Suprapubic skin (tissue), 4 donors: ENCODE measurements around the gene ST8SIA6. TPM values are rescaled to one million over a fixed set of nuclear protein-coding genes. Genes with fewer than 3 reads are reported as not detected.
"Not testable (repeated sequence)": the region's sequence is repeated elsewhere in the genome, so short reads cannot be mapped to it uniquely, and the experiment has no call there.

Source experiments
- DNase-seq, 2 donors: peaks; one replicate each; pipeline ENCODE4 v3.0.0-alpha.2; 2019; ENCODE audit warnings: low spot score in 2 of 2
- H3K27ac ChIP-seq: fragments of 200-600 bp; sonication (generic); one replicate; pipeline ENCODE4 v1.5.1; 2019
- H3K27me3 ChIP-seq: fragments of 200-600 bp; sonication (generic); one replicate; pipeline ENCODE4 v1.5.1; 2019
- H3K36me3 ChIP-seq: fragments of 200-600 bp; sonication (generic); one replicate; pipeline ENCODE4 v1.5.1; 2019
- H3K4me1 ChIP-seq: fragments of 200-600 bp; sonication (generic); one replicate; pipeline ENCODE4 v1.5.1; 2019
- H3K4me3 ChIP-seq: fragments of 200-600 bp; sonication (generic); one replicate; pipeline ENCODE4 v1.5.1; 2019; ENCODE audit warnings: mild to moderate bottlenecking
- H3K9me3 ChIP-seq: fragments of 200-600 bp; sonication (generic); one replicate; pipeline ENCODE4 v1.5.1; 2019
- EP300 ChIP-seq: sonication (generic); formaldehyde crosslinking; IDR thresholded peaks from one replicate; pipeline ENCODE4 v1.6.1; 2017; ENCODE audit warnings: antibody characterized with exemption
- POLR2A ChIP-seq, 2 donors: fragments of 450-650 bp; IDR thresholded peaks; one replicate each; pipeline ENCODE4 v1.6.1; 2017; ENCODE audit warnings: antibody characterized with exemption in 2 of 2, mild to moderate bottlenecking in 2 of 2, moderate library complexity in 2 of 2
- POLR2AphosphoS5 ChIP-seq, 3 donors: sonication (generic); formaldehyde crosslinking; IDR thresholded peaks; one replicate each; pipeline ENCODE4 v1.6.1; 2017; ENCODE audit warnings: antibody characterized with exemption in 3 of 3
- WGBS: methylation state at CpG from one replicate; pipeline ENCODE4 v1.1.5; 2018; 5-methylcytosine and 5-hydroxymethylcytosine counted together
- total RNA-seq, 4 donors: library from RNA; depleted of rRNA; stranded (reverse); fragments of >200 nt; gene quantifications; one replicate each; pipeline ENCODE4 v1.1.0, GENCODE V29; 2016
- TF ChIP-seq, protein P1 (sequence below), 2 donors: fragments of 200-600 bp in 1 of 2; fragments of 450-650 bp in 1 of 2; sonication (generic) in 1 of 2; IDR thresholded peaks; one replicate each; pipeline ENCODE4 v1.5.1; 2016 to 2019; ENCODE audit warnings: antibody characterized with exemption in 2 of 2, mild to moderate bottlenecking in 1 of 2, moderate library complexity in 1 of 2

Gene ST8SIA6
- total RNA-seq, 4 donors from 2014 or later, result 1.2 to 5.2 (median 3.2) TPM

DNA sequence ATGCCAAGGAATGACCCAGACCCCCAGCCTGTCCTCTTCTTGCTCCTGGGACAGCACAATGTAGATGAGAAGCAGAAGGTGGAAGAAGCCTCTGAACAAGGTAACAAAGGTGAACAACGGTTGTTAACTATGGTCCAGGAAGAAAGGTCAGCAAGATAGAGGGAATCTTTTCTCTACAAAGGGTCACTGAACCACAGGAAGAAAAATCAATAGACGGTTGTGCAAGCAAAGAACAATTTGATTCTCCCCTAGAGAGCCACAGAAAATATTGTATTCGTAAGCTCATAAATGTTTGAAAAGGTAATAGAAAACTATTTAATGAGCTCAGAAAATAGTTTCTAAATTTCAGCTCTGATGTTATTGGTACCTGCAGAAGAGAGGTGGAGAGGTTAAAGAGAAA lies 111.3 kb downstream of the ST8SIA6 start:
- WGBS, result 72% methylated on average over 3 of the region's 3 CpGs
- Histone ChIP-seq H3K4me1 (no peaks in the 10 kb centered on the region), H3K27ac (no peak overlapping the region), H3K4me3 (no peak overlapping the region), H3K9me3 (peaks cover 3% of the 10 kb centered on the region), H3K36me3 (no peaks in the 10 kb centered on the region), H3K27me3 (no peaks in the 10 kb centered on the region)
- no peak for DNase-seq
- TF ChIP-seq, protein P1, sequence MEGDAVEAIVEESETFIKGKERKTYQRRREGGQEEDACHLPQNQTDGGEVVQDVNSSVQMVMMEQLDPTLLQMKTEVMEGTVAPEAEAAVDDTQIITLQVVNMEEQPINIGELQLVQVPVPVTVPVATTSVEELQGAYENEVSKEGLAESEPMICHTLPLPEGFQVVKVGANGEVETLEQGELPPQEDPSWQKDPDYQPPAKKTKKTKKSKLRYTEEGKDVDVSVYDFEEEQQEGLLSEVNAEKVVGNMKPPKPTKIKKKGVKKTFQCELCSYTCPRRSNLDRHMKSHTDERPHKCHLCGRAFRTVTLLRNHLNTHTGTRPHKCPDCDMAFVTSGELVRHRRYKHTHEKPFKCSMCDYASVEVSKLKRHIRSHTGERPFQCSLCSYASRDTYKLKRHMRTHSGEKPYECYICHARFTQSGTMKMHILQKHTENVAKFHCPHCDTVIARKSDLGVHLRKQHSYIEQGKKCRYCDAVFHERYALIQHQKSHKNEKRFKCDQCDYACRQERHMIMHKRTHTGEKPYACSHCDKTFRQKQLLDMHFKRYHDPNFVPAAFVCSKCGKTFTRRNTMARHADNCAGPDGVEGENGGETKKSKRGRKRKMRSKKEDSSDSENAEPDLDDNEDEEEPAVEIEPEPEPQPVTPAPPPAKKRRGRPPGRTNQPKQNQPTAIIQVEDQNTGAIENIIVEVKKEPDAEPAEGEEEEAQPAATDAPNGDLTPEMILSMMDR (IDR thresholded peaks at IDR 0.05), result no peak
- TF ChIP-seq EP300 (no peak), POLR2A (IDR thresholded peaks at IDR 0.05) (no peak), POLR2AphosphoS5 (IDR thresholded peaks at IDR 0.05) (no peak)

DNA sequence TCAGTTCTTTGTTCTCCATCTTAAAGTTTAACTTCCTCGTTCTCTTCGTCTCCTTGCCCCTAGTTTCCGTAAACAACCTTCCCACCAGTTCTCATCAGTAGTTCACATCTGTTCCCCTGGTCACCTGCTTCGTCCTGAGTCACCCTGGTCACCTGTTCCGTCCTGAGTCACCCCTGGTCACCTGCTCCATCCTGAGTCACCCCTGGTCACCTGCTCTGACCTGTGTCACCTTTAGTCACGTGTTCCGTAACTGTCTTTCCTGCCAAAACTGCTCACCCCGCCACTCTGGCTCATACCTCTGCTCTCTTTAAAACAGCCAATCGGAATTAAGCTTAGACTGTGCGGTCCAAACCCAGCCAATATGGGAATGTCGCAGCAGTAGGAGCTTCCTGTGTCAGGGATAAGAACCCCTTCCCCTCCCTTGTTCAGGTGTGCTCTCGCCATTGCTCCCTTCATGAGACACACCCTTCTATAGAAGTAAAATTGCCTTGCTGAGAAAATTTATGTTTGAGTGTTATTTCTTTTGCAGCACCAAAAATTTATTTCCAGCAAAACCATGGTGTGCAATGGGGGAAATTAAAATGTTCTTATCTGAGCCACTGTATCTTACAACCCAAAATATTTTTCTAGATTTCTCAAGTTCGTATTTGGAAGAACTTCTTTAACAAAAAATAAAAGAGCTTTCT lies 114.1 kb downstream of the ST8SIA6 start:
- no peak for DNase-seq
- TF ChIP-seq POLR2AphosphoS5 (IDR thresholded peaks at IDR 0.05) (no peak), POLR2A (IDR thresholded peaks at IDR 0.05) (no peak)
- Histone ChIP-seq H3K36me3 (no peaks in the 10 kb centered on the region), H3K9me3 (peaks cover 3% of the 10 kb centered on the region), H3K27me3 (no peaks in the 10 kb centered on the region), H3K27ac (no peak overlapping the region), H3K4me3 (no peak overlapping the region), H3K4me1 (no peaks in the 10 kb centered on the region)
- 91% methylated on average over 13 of the region's 13 CpGs for WGBS

DNA sequence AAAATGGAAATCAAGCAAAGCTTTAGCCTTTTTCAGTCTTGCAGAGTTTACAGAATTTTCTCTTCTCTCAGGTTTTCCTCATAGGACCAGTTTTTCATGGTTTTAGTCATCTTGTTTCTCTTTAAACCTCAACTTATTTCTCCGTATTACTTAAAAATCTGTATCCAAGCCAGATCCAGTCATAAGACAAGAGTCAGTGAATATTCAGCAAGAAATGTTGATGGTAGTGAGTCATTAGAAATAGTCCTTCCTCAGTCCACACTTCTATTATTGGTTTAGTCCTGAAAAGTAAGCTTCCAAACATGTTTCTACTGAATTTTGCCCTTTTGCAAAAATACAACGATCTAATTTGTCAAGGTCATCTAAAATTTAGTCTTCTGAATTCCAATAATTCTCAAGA lies 119.3 kb downstream of the ST8SIA6 start:
- no peak overlapping the region for H3K27ac ChIP-seq
- no peaks in the 10 kb centered on the region for H3K36me3 ChIP-seq
- no peaks in the 10 kb centered on the region for H3K4me1 ChIP-seq
- TF ChIP-seq, protein P1 (IDR thresholded peaks at IDR 0.05), result no peak
- TF ChIP-seq POLR2AphosphoS5 (IDR thresholded peaks at IDR 0.05) (no peak), EP300 (no peak), POLR2A (IDR thresholded peaks at IDR 0.05) (no peak)
- no peaks in the 10 kb centered on the region for H3K9me3 ChIP-seq
- 65% methylated on average over 2 of the region's 2 CpGs for WGBS
- H3K27me3 ChIP-seq, result no peaks in the 10 kb centered on the region
- no peak overlapping the region for H3K4me3 ChIP-seq
- DNase-seq, result no peak

DNA sequence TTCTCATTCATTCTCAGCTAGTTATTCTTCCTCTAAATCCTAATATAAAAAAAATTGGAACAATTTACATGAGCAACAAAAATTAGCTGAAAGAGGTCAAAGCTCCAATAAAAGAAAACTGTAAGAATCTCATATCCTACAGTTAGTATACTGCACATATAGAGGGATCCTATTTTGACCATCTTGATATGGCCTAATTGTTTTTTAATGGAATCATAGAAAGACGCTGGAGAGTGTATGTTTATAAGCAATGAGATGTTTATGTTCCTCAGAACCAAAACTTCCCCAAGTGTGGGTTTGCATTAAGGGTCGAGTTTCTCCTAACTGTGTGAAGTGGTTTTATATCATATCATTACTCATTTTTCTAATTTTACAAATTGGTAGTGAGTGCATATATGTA lies 123.9 kb downstream of the ST8SIA6 start:
- Histone ChIP-seq H3K27ac (no peak overlapping the region), H3K4me1 (no peaks in the 10 kb centered on the region), H3K9me3 (no peaks in the 10 kb centered on the region), H3K36me3 (no peaks in the 10 kb centered on the region), H3K27me3 (no peaks in the 10 kb centered on the region), H3K4me3 (no peak overlapping the region)
- no peak for DNase-seq
- 91% methylated on average over 2 of the region's 2 CpGs for WGBS
- TF ChIP-seq POLR2AphosphoS5 (IDR thresholded peaks at IDR 0.05), result no peak
- TF ChIP-seq, protein P1 (IDR thresholded peaks at IDR 0.05), result no peak
- no peak for TF ChIP-seq EP300

DNA sequence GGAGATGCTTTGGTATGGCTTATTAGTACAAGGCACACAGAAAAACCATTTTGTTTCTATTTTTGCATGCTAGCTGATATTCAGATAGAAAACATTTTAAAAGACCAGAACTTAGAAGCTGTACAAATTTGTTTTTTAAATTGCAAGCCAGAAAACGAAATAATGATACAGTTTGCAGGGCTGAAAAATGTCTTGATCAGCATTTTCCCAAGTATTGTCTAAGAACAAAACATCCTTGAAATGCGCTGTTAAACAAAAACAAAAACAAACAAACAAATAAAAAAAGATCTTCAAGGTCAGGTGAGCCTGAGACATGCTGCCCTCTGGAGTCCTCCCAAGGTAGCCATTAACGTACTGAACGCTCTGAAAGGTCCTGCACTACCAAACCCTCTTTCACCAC lies 128.0 kb downstream of the ST8SIA6 start:
- no peak for TF ChIP-seq POLR2AphosphoS5 (IDR thresholded peaks at IDR 0.05)
- TF ChIP-seq, protein P1 (IDR thresholded peaks at IDR 0.05), result no peak
- TF ChIP-seq EP300, result no peak
- TF ChIP-seq POLR2A (IDR thresholded peaks at IDR 0.05), result no peak
- H3K36me3 ChIP-seq, result no peaks in the 10 kb centered on the region
- DNase-seq, result no peak
- no peak overlapping the region for H3K4me3 ChIP-seq
- 88% methylated on average over 4 of the region's 4 CpGs for WGBS
- H3K9me3 ChIP-seq, result no peaks in the 10 kb centered on the region
- H3K27me3 ChIP-seq, result no peaks in the 10 kb centered on the region
- no peak overlapping the region for H3K27ac ChIP-seq
- H3K4me1 ChIP-seq, result no peaks in the 10 kb centered on the region

DNA sequence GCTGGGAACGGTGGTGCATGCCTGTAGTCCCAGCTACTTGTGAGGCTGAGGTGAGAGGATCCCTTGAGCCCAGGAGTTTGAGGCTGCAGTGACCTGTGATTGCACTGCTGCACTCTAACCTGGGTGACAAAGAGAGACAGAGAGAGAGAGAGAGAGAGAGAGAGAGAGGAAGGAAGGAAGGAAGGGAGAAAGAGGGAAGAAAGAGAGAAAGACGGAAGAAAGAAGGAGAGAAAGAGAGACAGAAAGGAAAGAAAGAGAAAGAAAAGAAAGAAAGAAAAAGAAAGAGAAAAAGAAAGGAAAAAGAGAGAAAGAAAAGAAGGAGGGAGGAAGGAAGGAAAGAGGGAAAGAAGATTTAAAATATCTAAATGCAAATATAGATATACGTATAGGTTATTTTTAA lies 132.4 kb downstream of the ST8SIA6 start:
- 86% methylated on average over 3 of the region's 3 CpGs for WGBS
- not testable (repeated sequence) for H3K27ac ChIP-seq

More for the DNA sequence above, 132.4 kb downstream of the ST8SIA6 start:
- not testable (repeated sequence) for H3K4me3 ChIP-seq, H3K27me3 ChIP-seq, DNase-seq, H3K36me3 ChIP-seq, H3K9me3 ChIP-seq, H3K4me1 ChIP-seq
